Renal cortical epithelial cell (primary cell): ENCODE measurements around the gene EFNA5. TPM values are rescaled to one million over a fixed set of nuclear protein-coding genes. Genes with fewer than 3 reads are reported as not detected.

Source experiments
- DNase-seq: peaks from one replicate; pipeline ENCODE4 v3.0.0-alpha.2; 2011; ENCODE audit warnings: low read depth
- total RNA-seq: library from RNA; depleted of rRNA; stranded (reverse); fragments of >200 nt; gene quantifications from 2 replicates; pipeline ENCODE4 v1.2.3, GENCODE V29; 2014

EFNA5 gene
- total RNA-seq, 1 donor from 2014 or later, result 107 TPM

- no peak for DNase-seq
Measured at GRCh38 chr5:107545486-107545885, 125.3 kb downstream of the EFNA5 start.

GRCh38 chr5:107544967-107545366, 125.8 kb downstream of the EFNA5 start:
- DNase-seq, result no peak

- no peak for DNase-seq
Measured at GRCh38 chr5:107544476-107544875, 126.3 kb downstream of the EFNA5 start.

GRCh38 chr5:107543868-107544267, 126.9 kb downstream of the EFNA5 start:
- no peak for DNase-seq

GRCh38 chr5:107542831-107543231, 127.9 kb downstream of the EFNA5 start:
- peak; percentile 91 for DNase-seq

GRCh38 chr5:107542428-107542827, 128.3 kb downstream of the EFNA5 start:
- DNase-seq, result peak; percentile 97

GRCh38 chr5:107541400-107541799, 129.3 kb downstream of the EFNA5 start:
- no peak for DNase-seq

- no peak for DNase-seq
Measured at GRCh38 chr5:107539726-107540330, 130.9 kb downstream of the EFNA5 start.

- DNase-seq, result no peak
Measured at GRCh38 chr5:107538805-107539445, 131.8 kb downstream of the EFNA5 start.

- DNase-seq, result no peak
Measured at GRCh38 chr5:107538331-107538730, 132.4 kb downstream of the EFNA5 start.

GRCh38 chr5:107535849-107536248, 134.9 kb downstream of the EFNA5 start:
- DNase-seq, result no peak

- DNase-seq, result no peak
Measured at GRCh38 chr5:107533910-107534876, 136.5 kb downstream of the EFNA5 start.

- DNase-seq, result no peak
Measured at GRCh38 chr5:107532916-107533315, 137.8 kb downstream of the EFNA5 start.

- DNase-seq, result peak; percentile 94
Measured at GRCh38 chr5:107532169-107532878, 138.4 kb downstream of the EFNA5 start.

- DNase-seq, result no peak
Measured at GRCh38 chr5:107531308-107531707, 139.4 kb downstream of the EFNA5 start.

GRCh38 chr5:107529618-107530017, 141.1 kb downstream of the EFNA5 start:
- DNase-seq, result no peak

GRCh38 chr5:107526270-107526937, 144.3 kb downstream of the EFNA5 start:
- DNase-seq, result no peak

- DNase-seq, result peak; percentile 91
Measured at GRCh38 chr5:107524111-107524510, 146.6 kb downstream of the EFNA5 start.

- no peak for DNase-seq
Measured at GRCh38 chr5:107523029-107523680, 147.6 kb downstream of the EFNA5 start.

GRCh38 chr5:107522456-107522855, 148.3 kb downstream of the EFNA5 start:
- no peak for DNase-seq

GRCh38 chr5:107519900-107520354, 150.8 kb downstream of the EFNA5 start:
- peak; percentile 86 for DNase-seq
